ENCODE data around the gene TAF4.

Gene TAF4

GRCh38 chr20:61933951-61934715 is 131.5 kb downstream of the TAF4 start:
- TF ChIP-seq CTCF (conservative IDR thresholded peaks at IDR 0.05; ENCODE audit: low read depth, low read length) = no peak
- no peak overlapping the region for H3K4me3 ChIP-seq (ENCODE audit: low read length)
- DNase-seq (ENCODE audit: low read depth) = no peak

GRCh38 chr20:61933481-61933950 is 132.2 kb downstream of the TAF4 start:
- no peak overlapping the region for H3K4me3 ChIP-seq (ENCODE audit: low read length)
- no peak for DNase-seq (ENCODE audit: low read depth)
- no peak for TF ChIP-seq CTCF (conservative IDR thresholded peaks at IDR 0.05; ENCODE audit: low read depth, low read length)

- no peak for TF ChIP-seq CTCF (conservative IDR thresholded peaks at IDR 0.05; ENCODE audit: low read depth, low read length)
- no peak overlapping the region for H3K4me3 ChIP-seq (ENCODE audit: low read length)
- DNase-seq (ENCODE audit: low read depth) = no peak
Observed at GRCh38 chr20:61932711-61933480, 132.8 kb downstream of the TAF4 start.

- H3K4me3 ChIP-seq (ENCODE audit: low read length) = no peak overlapping the region
- no peak for TF ChIP-seq CTCF (conservative IDR thresholded peaks at IDR 0.05; ENCODE audit: low read depth, low read length)
- no peak for DNase-seq (ENCODE audit: low read depth)
Observed at GRCh38 chr20:61932199-61932592, 133.5 kb downstream of the TAF4 start.

- no peak overlapping the region for H3K4me3 ChIP-seq (ENCODE audit: low read length)
- no peak for TF ChIP-seq CTCF (conservative IDR thresholded peaks at IDR 0.05; ENCODE audit: low read depth, low read length)
- no peak for DNase-seq (ENCODE audit: low read depth)
Observed at GRCh38 chr20:61931476-61932198, 134.0 kb downstream of the TAF4 start.

- no peak for TF ChIP-seq CTCF (conservative IDR thresholded peaks at IDR 0.05; ENCODE audit: low read depth, low read length)
- no peak overlapping the region for H3K4me3 ChIP-seq (ENCODE audit: low read length)
- no peak for DNase-seq (ENCODE audit: low read depth)
Observed at GRCh38 chr20:61930776-61931475, 134.8 kb downstream of the TAF4 start.

All from retinal pigment epithelial cell (primary cell).